GM23338 (cell line): Measurements from ENCODE around the gene GALNT13. TPM values are rescaled to one million over a fixed set of nuclear protein-coding genes. Genes with fewer than 3 reads are reported as not detected.

Experiments used
- ATAC-seq: fragments of 200-7000 bp; cut with Tn5 transposase; 3 replicates; pipeline ENCODE4 v1.9.1; 2020
- DNase-seq: peaks from one replicate; pipeline ENCODE4 v3.0.0-alpha.2; 2015; ENCODE audit warnings: low spot score
- H2AFZ ChIP-seq: fragments of 200-600 bp; sonication (generic); 2 replicates; pipeline ENCODE4 v1.8.0; 2016; ENCODE audit warnings: antibody characterized with exemption, mild to moderate bottlenecking, moderate library complexity
- H3F3A ChIP-seq: fragments of 200-600 bp; sonication (generic); replicated peaks from 2 replicates; pipeline ENCODE4 v1.8.0; 2017; ENCODE audit warnings: antibody characterized with exemption, mixed run types, low read depth
- H3K27ac ChIP-seq: fragments of 200-600 bp; sonication (generic); 2 replicates; pipeline ENCODE4 v1.6.1; 2016; ENCODE audit warnings: low read depth
- H3K27me3 ChIP-seq: fragments of 200-600 bp; sonication (generic); 2 replicates; pipeline ENCODE4 v1.8.0; 2016; ENCODE audit warnings: mild to moderate bottlenecking, mixed run types, moderate library complexity; ENCODE audit not compliant: insufficient read depth
- H3K36me3 ChIP-seq: fragments of 200-600 bp; sonication (generic); 2 replicates; pipeline ENCODE4 v1.8.0; 2016; ENCODE audit warnings: mild to moderate bottlenecking; ENCODE audit not compliant: insufficient read depth
- H3K4me1 ChIP-seq: fragments of 200-600 bp; sonication (generic); 2 replicates; pipeline ENCODE4 v1.8.0; 2016; ENCODE audit warnings: mild to moderate bottlenecking, moderate library complexity; ENCODE audit not compliant: insufficient read depth
- H3K4me2 ChIP-seq: fragments of 200-600 bp; sonication (generic); 2 replicates; pipeline ENCODE4 v1.7.1; 2017; ENCODE audit warnings: mixed run types
- H3K4me3 ChIP-seq: fragments of 200-600 bp; sonication (generic); 2 replicates; pipeline ENCODE4 v1.6.1; 2016; ENCODE audit warnings: mixed run types
- H3K79me2 ChIP-seq: fragments of 200-600 bp; sonication (generic); replicated peaks from 2 replicates; pipeline ENCODE4 v1.8.0; 2017; ENCODE audit warnings: mild to moderate bottlenecking; ENCODE audit not compliant: insufficient read depth
- H3K9me2 ChIP-seq: fragments of 200-600 bp; sonication (generic); 2 replicates; pipeline ENCODE4 v1.8.0; 2017; ENCODE audit not compliant: insufficient read depth
- H4K20me1 ChIP-seq: fragments of 200-600 bp; sonication (generic); replicated peaks from 2 replicates; pipeline ENCODE4 v1.8.0; 2017; ENCODE audit warnings: mild to moderate bottlenecking; ENCODE audit not compliant: insufficient read depth
- H3K27ac Mint-ChIP-seq: 2 replicates; pipeline ENCODE4 v1.8.0; 2020; ENCODE audit warnings: inconsistent platforms, mild to moderate bottlenecking, moderate library complexity, mixed read lengths
- H3K27me3 Mint-ChIP-seq: 3 replicates; pipeline ENCODE4 v1.8.0; 2022; ENCODE audit warnings: low read depth, mild to moderate bottlenecking, moderate library complexity, mixed read lengths, inconsistent platforms; ENCODE audit not compliant: insufficient read depth, poor library complexity
- H3K36me3 Mint-ChIP-seq: 3 replicates; pipeline ENCODE4 v1.8.0; 2021; ENCODE audit warnings: low read depth, mild to moderate bottlenecking, inconsistent platforms, moderate library complexity, mixed read lengths
- H3K4me1 Mint-ChIP-seq: 3 replicates; pipeline ENCODE4 v1.8.0; 2020; ENCODE audit warnings: mild to moderate bottlenecking, inconsistent platforms, mixed read lengths
- H3K4me3 Mint-ChIP-seq: 3 replicates; pipeline ENCODE4 v1.8.0; 2021; ENCODE audit warnings: moderate library complexity, mild to moderate bottlenecking, inconsistent platforms, mixed read lengths
- H3K9me3 Mint-ChIP-seq: 3 replicates; pipeline ENCODE4 v1.8.0; 2020; ENCODE audit warnings: moderate library complexity, mild to moderate bottlenecking, inconsistent platforms, mixed read lengths
- CREB1 ChIP-seq: fragments of 250-450 bp; sonication (Bioruptor Pico); IDR thresholded peaks from 2 replicates; pipeline ENCODE4 v1.5.0; 2020; ENCODE audit warnings: low read depth, mild to moderate bottlenecking, moderate library complexity
- EZH2 ChIP-seq: fragments of 200-600 bp; sonication (generic); IDR thresholded peaks from one replicate; pipeline ENCODE4 v1.8.0; 2017; ENCODE audit warnings: antibody characterized with exemption, mild to moderate bottlenecking, low read depth; ENCODE audit not compliant: unreplicated experiment
- EZH2phosphoT487 ChIP-seq: fragments of 200-600 bp; sonication (generic); IDR thresholded peaks from one replicate; pipeline ENCODE4 v1.8.1; 2018; ENCODE audit warnings: antibody characterized with exemption; ENCODE audit not compliant: unreplicated experiment
- POLR2AphosphoS5 ChIP-seq: IDR thresholded peaks from 2 replicates; pipeline ENCODE4 v1.6.1; 2016; ENCODE audit warnings: antibody characterized with exemption, low read depth
- STAT1 ChIP-seq: IDR thresholded peaks from one replicate; pipeline ENCODE4 v1.6.1; 2016; ENCODE audit warnings: antibody characterized with exemption; ENCODE audit not compliant: unreplicated experiment
- ZNF114 ChIP-seq: fragments of 250-450 bp; sonication (Bioruptor Pico); IDR thresholded peaks from 2 replicates; pipeline ENCODE4 v1.5.0; 2020; ENCODE audit warnings: mild to moderate bottlenecking, moderate library complexity
- ZNF331 ChIP-seq: fragments of 250-450 bp; sonication (Bioruptor Pico); IDR thresholded peaks from 2 replicates; pipeline ENCODE4 v1.5.0; 2020; ENCODE audit warnings: low read depth, mild to moderate bottlenecking, moderate library complexity
- polyA plus RNA-seq: library from polyadenylated mRNA; unstranded; fragments of >200 nt; fragmentation: Nextera tagmentation; extraction: Ambion mirVana; gene quantifications from 2 replicates; pipeline ENCODE4 v1.2.1, GENCODE V29; 2016
- total RNA-seq: library from RNA; depleted of rRNA; stranded (reverse); fragments of >200 nt; shearing (Covaris generic); gene quantifications from 2 replicates; pipeline ENCODE4 v1.2.3, GENCODE V29; 2014
- TF ChIP-seq, protein P1 (sequence below): IDR thresholded peaks from one replicate; pipeline ENCODE4 v1.6.1; 2018; ENCODE audit warnings: antibody characterized with exemption; ENCODE audit not compliant: unreplicated experiment
- TF ChIP-seq, protein P2 (sequence below): IDR thresholded peaks from 2 replicates; pipeline ENCODE4 v1.6.1; 2016; ENCODE audit warnings: antibody characterized with exemption
- TF ChIP-seq, protein P3 (sequence below): fragments of 250-450 bp; sonication (Bioruptor Pico); IDR thresholded peaks from 2 replicates; pipeline ENCODE4 v1.5.0; 2020; ENCODE audit warnings: mild to moderate bottlenecking, moderate library complexity

Gene GALNT13
- total and polyA plus RNA-seq, 2 experiments from 2014 or later, result 3.5 to 5.2 TPM

DNA sequence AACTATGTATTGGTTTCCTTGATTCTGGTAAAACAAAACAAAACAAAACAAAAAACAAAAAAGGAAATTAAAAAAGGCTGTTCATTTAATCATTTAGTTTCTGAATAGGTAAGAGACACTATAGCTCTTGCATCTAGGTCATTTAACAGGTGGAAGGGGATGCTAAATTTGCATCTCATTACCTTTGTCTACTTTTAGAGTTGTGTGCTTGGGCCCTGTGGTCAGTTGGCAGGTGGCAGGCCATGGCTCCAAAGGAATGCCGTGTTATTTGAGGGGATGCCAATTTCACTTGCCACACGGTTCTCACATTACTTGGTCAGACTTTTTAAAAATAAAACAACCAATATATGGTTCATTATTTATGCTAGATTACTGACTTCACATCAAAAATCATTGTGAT lies 9.2 kb downstream of the GALNT13 start:
- H3K4me1 Mint-ChIP-seq, result no peaks in the 10 kb centered on the region
- no peaks in the 10 kb centered on the region for H3K27me3 Mint-ChIP-seq
- Histone ChIP-seq H3K4me2 (no peak overlapping the region), H3K79me2 (no peaks in the 10 kb centered on the region), H3K4me1 (no peaks in the 10 kb centered on the region), H3K27ac (no peak overlapping the region), H4K20me1 (peaks cover 5% of the 10 kb centered on the region), H3K36me3 (no peaks in the 10 kb centered on the region), H3K4me3 (no peak overlapping the region), H3F3A (no peaks in the 10 kb centered on the region), H3K9me2 (no peaks in the 10 kb centered on the region), H3K27me3 (no peaks in the 10 kb centered on the region), H2AFZ (no peak overlapping the region)
- TF ChIP-seq EZH2 (no peak), ZNF331 (CRISPR knock-in tag) (no peak), ZNF114 (CRISPR knock-in tag) (no peak), EZH2phosphoT487 (no peak), CREB1 (CRISPR knock-in tag) (no peak), POLR2AphosphoS5 (no peak), STAT1 (no peak)
- TF ChIP-seq, protein P1, sequence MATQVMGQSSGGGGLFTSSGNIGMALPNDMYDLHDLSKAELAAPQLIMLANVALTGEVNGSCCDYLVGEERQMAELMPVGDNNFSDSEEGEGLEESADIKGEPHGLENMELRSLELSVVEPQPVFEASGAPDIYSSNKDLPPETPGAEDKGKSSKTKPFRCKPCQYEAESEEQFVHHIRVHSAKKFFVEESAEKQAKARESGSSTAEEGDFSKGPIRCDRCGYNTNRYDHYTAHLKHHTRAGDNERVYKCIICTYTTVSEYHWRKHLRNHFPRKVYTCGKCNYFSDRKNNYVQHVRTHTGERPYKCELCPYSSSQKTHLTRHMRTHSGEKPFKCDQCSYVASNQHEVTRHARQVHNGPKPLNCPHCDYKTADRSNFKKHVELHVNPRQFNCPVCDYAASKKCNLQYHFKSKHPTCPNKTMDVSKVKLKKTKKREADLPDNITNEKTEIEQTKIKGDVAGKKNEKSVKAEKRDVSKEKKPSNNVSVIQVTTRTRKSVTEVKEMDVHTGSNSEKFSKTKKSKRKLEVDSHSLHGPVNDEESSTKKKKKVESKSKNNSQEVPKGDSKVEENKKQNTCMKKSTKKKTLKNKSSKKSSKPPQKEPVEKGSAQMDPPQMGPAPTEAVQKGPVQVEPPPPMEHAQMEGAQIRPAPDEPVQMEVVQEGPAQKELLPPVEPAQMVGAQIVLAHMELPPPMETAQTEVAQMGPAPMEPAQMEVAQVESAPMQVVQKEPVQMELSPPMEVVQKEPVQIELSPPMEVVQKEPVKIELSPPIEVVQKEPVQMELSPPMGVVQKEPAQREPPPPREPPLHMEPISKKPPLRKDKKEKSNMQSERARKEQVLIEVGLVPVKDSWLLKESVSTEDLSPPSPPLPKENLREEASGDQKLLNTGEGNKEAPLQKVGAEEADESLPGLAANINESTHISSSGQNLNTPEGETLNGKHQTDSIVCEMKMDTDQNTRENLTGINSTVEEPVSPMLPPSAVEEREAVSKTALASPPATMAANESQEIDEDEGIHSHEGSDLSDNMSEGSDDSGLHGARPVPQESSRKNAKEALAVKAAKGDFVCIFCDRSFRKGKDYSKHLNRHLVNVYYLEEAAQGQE, result no peak
- TF ChIP-seq, protein P2, sequence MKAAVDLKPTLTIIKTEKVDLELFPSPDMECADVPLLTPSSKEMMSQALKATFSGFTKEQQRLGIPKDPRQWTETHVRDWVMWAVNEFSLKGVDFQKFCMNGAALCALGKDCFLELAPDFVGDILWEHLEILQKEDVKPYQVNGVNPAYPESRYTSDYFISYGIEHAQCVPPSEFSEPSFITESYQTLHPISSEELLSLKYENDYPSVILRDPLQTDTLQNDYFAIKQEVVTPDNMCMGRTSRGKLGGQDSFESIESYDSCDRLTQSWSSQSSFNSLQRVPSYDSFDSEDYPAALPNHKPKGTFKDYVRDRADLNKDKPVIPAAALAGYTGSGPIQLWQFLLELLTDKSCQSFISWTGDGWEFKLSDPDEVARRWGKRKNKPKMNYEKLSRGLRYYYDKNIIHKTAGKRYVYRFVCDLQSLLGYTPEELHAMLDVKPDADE, result no peak
- TF ChIP-seq, protein P3, sequence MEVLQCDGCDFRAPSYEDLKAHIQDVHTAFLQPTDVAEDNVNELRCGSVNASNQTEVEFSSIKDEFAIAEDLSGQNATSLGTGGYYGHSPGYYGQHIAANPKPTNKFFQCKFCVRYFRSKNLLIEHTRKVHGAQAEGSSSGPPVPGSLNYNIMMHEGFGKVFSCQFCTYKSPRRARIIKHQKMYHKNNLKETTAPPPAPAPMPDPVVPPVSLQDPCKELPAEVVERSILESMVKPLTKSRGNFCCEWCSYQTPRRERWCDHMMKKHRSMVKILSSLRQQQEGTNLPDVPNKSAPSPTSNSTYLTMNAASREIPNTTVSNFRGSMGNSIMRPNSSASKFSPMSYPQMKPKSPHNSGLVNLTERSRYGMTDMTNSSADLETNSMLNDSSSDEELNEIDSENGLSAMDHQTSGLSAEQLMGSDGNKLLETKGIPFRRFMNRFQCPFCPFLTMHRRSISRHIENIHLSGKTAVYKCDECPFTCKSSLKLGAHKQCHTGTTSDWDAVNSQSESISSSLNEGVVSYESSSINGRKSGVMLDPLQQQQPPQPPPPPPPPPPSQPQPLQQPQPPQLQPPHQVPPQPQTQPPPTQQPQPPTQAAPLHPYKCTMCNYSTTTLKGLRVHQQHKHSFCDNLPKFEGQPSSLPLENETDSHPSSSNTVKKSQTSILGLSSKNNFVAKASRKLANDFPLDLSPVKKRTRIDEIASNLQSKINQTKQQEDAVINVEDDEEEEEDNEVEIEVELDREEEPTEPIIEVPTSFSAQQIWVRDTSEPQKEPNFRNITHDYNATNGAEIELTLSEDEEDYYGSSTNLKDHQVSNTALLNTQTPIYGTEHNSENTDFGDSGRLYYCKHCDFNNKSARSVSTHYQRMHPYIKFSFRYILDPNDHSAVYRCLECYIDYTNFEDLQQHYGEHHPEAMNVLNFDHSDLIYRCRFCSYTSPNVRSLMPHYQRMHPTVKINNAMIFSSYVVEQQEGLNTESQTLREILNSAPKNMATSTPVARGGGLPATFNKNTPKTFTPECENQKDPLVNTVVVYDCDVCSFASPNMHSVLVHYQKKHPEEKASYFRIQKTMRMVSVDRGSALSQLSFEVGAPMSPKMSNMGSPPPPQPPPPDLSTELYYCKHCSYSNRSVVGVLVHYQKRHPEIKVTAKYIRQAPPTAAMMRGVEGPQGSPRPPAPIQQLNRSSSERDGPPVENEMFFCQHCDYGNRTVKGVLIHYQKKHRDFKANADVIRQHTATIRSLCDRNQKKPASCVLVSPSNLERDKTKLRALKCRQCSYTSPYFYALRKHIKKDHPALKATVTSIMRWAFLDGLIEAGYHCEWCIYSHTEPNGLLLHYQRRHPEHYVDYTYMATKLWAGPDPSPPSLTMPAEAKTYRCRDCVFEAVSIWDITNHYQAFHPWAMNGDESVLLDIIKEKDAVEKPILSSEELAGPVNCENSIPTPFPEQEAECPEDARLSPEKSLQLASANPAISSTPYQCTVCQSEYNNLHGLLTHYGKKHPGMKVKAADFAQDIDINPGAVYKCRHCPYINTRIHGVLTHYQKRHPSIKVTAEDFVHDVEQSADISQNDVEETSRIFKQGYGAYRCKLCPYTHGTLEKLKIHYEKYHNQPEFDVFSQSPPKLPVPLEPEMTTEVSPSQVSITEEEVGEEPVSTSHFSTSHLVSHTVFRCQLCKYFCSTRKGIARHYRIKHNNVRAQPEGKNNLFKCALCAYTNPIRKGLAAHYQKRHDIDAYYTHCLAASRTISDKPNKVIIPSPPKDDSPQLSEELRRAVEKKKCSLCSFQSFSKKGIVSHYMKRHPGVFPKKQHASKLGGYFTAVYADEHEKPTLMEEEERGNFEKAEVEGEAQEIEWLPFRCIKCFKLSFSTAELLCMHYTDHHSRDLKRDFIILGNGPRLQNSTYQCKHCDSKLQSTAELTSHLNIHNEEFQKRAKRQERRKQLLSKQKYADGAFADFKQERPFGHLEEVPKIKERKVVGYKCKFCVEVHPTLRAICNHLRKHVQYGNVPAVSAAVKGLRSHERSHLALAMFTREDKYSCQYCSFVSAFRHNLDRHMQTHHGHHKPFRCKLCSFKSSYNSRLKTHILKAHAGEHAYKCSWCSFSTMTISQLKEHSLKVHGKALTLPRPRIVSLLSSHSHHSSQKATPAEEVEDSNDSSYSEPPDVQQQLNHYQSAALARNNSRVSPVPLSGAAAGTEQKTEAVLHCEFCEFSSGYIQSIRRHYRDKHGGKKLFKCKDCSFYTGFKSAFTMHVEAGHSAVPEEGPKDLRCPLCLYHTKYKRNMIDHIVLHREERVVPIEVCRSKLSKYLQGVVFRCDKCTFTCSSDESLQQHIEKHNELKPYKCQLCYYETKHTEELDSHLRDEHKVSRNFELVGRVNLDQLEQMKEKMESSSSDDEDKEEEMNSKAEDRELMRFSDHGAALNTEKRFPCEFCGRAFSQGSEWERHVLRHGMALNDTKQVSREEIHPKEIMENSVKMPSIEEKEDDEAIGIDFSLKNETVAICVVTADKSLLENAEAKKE (CRISPR knock-in tag), result no peak
- no peak overlapping the region for H3K27ac Mint-ChIP-seq
- DNase-seq (no peak), ATAC-seq (no peak)
- H3K4me3 Mint-ChIP-seq, result no peak overlapping the region
- H3K36me3 Mint-ChIP-seq, result no peaks in the 10 kb centered on the region
- H3K9me3 Mint-ChIP-seq, result no peaks in the 10 kb centered on the region
